HG03095 (cell line): Measurements from ENCODE around the gene PAPPA.

ENCODE experiments used
- ATAC-seq: cut with Tn5 transposase; IDR thresholded peaks from one replicate; pipeline ENCODE4 v1.9.1; 2021; ENCODE audit warnings: moderate library complexity; ENCODE audit not compliant: unreplicated experiment

The PAPPA gene

GRCh38 chr9:116409129-116409528, 255.5 kb downstream of the PAPPA start:
- ATAC-seq, result no peak

GRCh38 chr9:116409638-116410037, 256.0 kb downstream of the PAPPA start:
- no peak for ATAC-seq

- ATAC-seq, result no peak
These were observed 257.9 kb downstream of the PAPPA start for GRCh38 chr9:116411506-116411905.

GRCh38 chr9:116414374-116414773, 260.8 kb downstream of the PAPPA start:
- ATAC-seq, result no peak

- no peak for ATAC-seq
These were observed 262.8 kb downstream of the PAPPA start for GRCh38 chr9:116416421-116416820.

- no peak for ATAC-seq
These were observed 263.9 kb downstream of the PAPPA start for GRCh38 chr9:116417464-116417863.

GRCh38 chr9:116419181-116419580, 265.6 kb downstream of the PAPPA start:
- ATAC-seq, result no peak

- ATAC-seq, result no peak
These were observed 267.5 kb downstream of the PAPPA start for GRCh38 chr9:116420993-116421538.

GRCh38 chr9:116422119-116422979, 268.8 kb downstream of the PAPPA start:
- no peak for ATAC-seq

- no peak for ATAC-seq
These were observed 269.6 kb downstream of the PAPPA start for GRCh38 chr9:116423149-116423548.

GRCh38 chr9:116425244-116425643, 271.7 kb downstream of the PAPPA start:
- no peak for ATAC-seq

- ATAC-seq, result no peak
These were observed 277.3 kb downstream of the PAPPA start for GRCh38 chr9:116430849-116431248.

- ATAC-seq, result no peak
These were observed 278.5 kb downstream of the PAPPA start for GRCh38 chr9:116432051-116432450.

GRCh38 chr9:116434314-116434713, 280.7 kb downstream of the PAPPA start:
- ATAC-seq, result no peak

- no peak for ATAC-seq
These were observed 282.1 kb downstream of the PAPPA start for GRCh38 chr9:116435706-116436105.

- no peak for ATAC-seq
These were observed 282.5 kb downstream of the PAPPA start for GRCh38 chr9:116436121-116436520.

- no peak for ATAC-seq
These were observed 284.1 kb downstream of the PAPPA start for GRCh38 chr9:116437411-116438370.

- no peak for ATAC-seq
These were observed 288.9 kb downstream of the PAPPA start for GRCh38 chr9:116442528-116442927.

- ATAC-seq, result no peak
These were observed 294.3 kb downstream of the PAPPA start for GRCh38 chr9:116447934-116448333.

- no peak for ATAC-seq
These were observed 294.8 kb downstream of the PAPPA start for GRCh38 chr9:116448431-116448830.

- no peak for ATAC-seq
These were observed 296.4 kb downstream of the PAPPA start for GRCh38 chr9:116449949-116450348.
